Activated CD8-positive, alpha-beta T cell treated with anti-CD3 and anti-CD28 coated beads, Interleukin-2, amount 10 ng/mL, durations not matched to agents 7 days and 5 days (primary cell): Measurements from ENCODE around the gene TOP2A. TPM values are rescaled to one million over a fixed set of nuclear protein-coding genes. Genes with fewer than 3 reads are reported as not detected.

Source experiments
- ATAC-seq: fragments of 150-1000 bp; cut with Tn5 transposase; one replicate; pipeline ENCODE4 v1.10.0; 2021; ENCODE audit warnings: moderate library complexity
- CTCF ChIA-PET: fragments of 350-600 bp; sonication (Branson Sonifier 250); formaldehyde crosslinking; loops from one replicate; lab custom pipeline; 2021; ENCODE audit warnings: antibody characterized with exemption; lab: Charles Lee
- POLR2A ChIA-PET: fragments of 350-600 bp; sonication (Branson Sonifier 250); formaldehyde crosslinking; loops from one replicate; lab custom pipeline; 2021; ENCODE audit warnings: antibody characterized with exemption; lab: Charles Lee
- DNase-seq: peaks from one replicate; pipeline ENCODE4 v3.0.0-alpha.2; 2020
- H3K27ac Mint-ChIP-seq: one replicate; pipeline ENCODE4 v1.8.0; 2021; ENCODE audit warnings: mild to moderate bottlenecking, mixed read lengths
- H3K27me3 Mint-ChIP-seq: one replicate; pipeline ENCODE4 v1.8.0; 2021; ENCODE audit warnings: low read depth, mixed read lengths
- H3K36me3 Mint-ChIP-seq: one replicate; pipeline ENCODE4 v1.8.0; 2021; ENCODE audit warnings: low read depth, mixed read lengths
- H3K4me1 Mint-ChIP-seq: one replicate; pipeline ENCODE4 v1.8.0; 2021; ENCODE audit warnings: low read depth, mixed read lengths
- H3K4me3 Mint-ChIP-seq: one replicate; pipeline ENCODE4 v1.8.0; 2021; ENCODE audit warnings: mild to moderate bottlenecking, mixed read lengths
- H3K9me3 Mint-ChIP-seq: one replicate; pipeline ENCODE4 v1.8.0; 2022; ENCODE audit warnings: mixed read lengths; ENCODE audit not compliant: insufficient read depth
- total RNA-seq, 2 experiments: library from RNA; stranded (reverse); gene quantifications; one replicate each; pipeline ENCODE4 v1.2.3, GENCODE V29; 2021

TOP2A gene
- total RNA-seq, 2 experiments from 2014 or later: 517 to 567 TPM

- ATAC-seq (no peak), DNase-seq (no peak)
- Mint-ChIP-seq H3K9me3 (no peaks in the 10 kb centered on the region), H3K27me3 (peaks cover under 1% of the 10 kb centered on the region), H3K4me1 (peaks cover 2% of the 10 kb centered on the region), H3K27ac (no peak overlapping the region), H3K36me3 (peaks cover 10% of the 10 kb centered on the region), H3K4me3 (no peak overlapping the region)
- CTCF ChIA-PET: interaction anchor here (1.3 kb wide), 1 partner anchor 73 kb away, joined by 5 read pairs; no protein-coding TSS in a partner anchor
- POLR2A ChIA-PET: interaction anchor here (1.5 kb wide), 1 partner anchor 20 kb away, joined by 3 read pairs; no protein-coding TSS in a partner anchor
Observed at GRCh38 chr17:40460604-40460967, 42.9 kb upstream of the TOP2A start.

GRCh38 chr17:40459636-40460603, 42.2 kb upstream of the TOP2A start:
- ATAC-seq (no peak), DNase-seq (no peak)
- ChIA-PET POLR2A (interaction anchor here (1.5 kb wide), 1 partner anchor 20 kb away, joined by 3 read pairs; no protein-coding TSS in a partner anchor), CTCF (interaction anchor here (1.3 kb wide), 1 partner anchor 73 kb away, joined by 5 read pairs; no protein-coding TSS in a partner anchor)
- Mint-ChIP-seq H3K4me1 (peaks cover 2% of the 10 kb centered on the region), H3K27me3 (no peaks in the 10 kb centered on the region), H3K4me3 (no peak overlapping the region), H3K27ac (no peak overlapping the region), H3K9me3 (no peaks in the 10 kb centered on the region), H3K36me3 (peaks cover 10% of the 10 kb centered on the region)

- CTCF ChIA-PET: no interaction called here
- no peaks in the 10 kb centered on the region for H3K27me3 Mint-ChIP-seq
- no peak for ATAC-seq
- no peak overlapping the region for H3K4me3 Mint-ChIP-seq
- DNase-seq: no peak
- H3K36me3 Mint-ChIP-seq: peaks cover 13% of the 10 kb centered on the region
- POLR2A ChIA-PET: no interaction called here
- H3K9me3 Mint-ChIP-seq: no peaks in the 10 kb centered on the region
- H3K27ac Mint-ChIP-seq: no peak overlapping the region
- H3K4me1 Mint-ChIP-seq: peaks cover 2% of the 10 kb centered on the region
Observed at GRCh38 chr17:40458851-40459482, 41.3 kb upstream of the TOP2A start.

- ATAC-seq (no peak), DNase-seq (no peak)
- no peaks in the 10 kb centered on the region for H3K27me3 Mint-ChIP-seq
- ChIA-PET POLR2A (interaction anchor here (0.7 to 1.5 kb wide), 2 partner anchors 14 to 96 kb away, joined by 3 to 6 read pairs; no protein-coding TSS in a partner anchor), CTCF (interaction anchor here (1.4 kb wide), 1 partner anchor 18 kb away, joined by 5 read pairs; no protein-coding TSS in a partner anchor)
- H3K27ac Mint-ChIP-seq: no peak overlapping the region
- peaks cover 2% of the 10 kb centered on the region for H3K4me1 Mint-ChIP-seq
- H3K4me3 Mint-ChIP-seq: no peak overlapping the region
- no peaks in the 10 kb centered on the region for H3K9me3 Mint-ChIP-seq
- H3K36me3 Mint-ChIP-seq: peaks cover 17% of the 10 kb centered on the region
Observed at GRCh38 chr17:40457964-40458791, 40.5 kb upstream of the TOP2A start.

- Mint-ChIP-seq H3K36me3 (peaks cover 18% of the 10 kb centered on the region), H3K9me3 (no peaks in the 10 kb centered on the region), H3K27ac (no peak overlapping the region), H3K27me3 (no peaks in the 10 kb centered on the region), H3K4me1 (peaks cover 2% of the 10 kb centered on the region), H3K4me3 (no peak overlapping the region)
- ChIA-PET CTCF (interaction anchor here (1.4 kb wide), 1 partner anchor 19 kb away, joined by 5 read pairs; no protein-coding TSS in a partner anchor), POLR2A (interaction anchor here (1.5 kb wide), 1 partner anchor 13 kb away, joined by 6 read pairs; no protein-coding TSS in a partner anchor)
- ATAC-seq (no peak), DNase-seq (no peak)
Observed at GRCh38 chr17:40457369-40457768, 39.7 kb upstream of the TOP2A start.

- DNase-seq (no peak), ATAC-seq (no peak)
- ChIA-PET CTCF (interaction anchor here (1.0 to 2.7 kb wide), 4 partner anchors 9 to 77 kb away, joined by 3 to 11 read pairs (median 4); no protein-coding TSS in a partner anchor), POLR2A (interaction anchor here (1.1 kb wide), 1 partner anchor 104 kb away, joined by 3 read pairs; no protein-coding TSS in a partner anchor)
- peaks cover 20% of the 10 kb centered on the region for H3K36me3 Mint-ChIP-seq
- H3K4me1 Mint-ChIP-seq: peaks cover 2% of the 10 kb centered on the region
- H3K27ac Mint-ChIP-seq: no peak overlapping the region
- H3K27me3 Mint-ChIP-seq: no peaks in the 10 kb centered on the region
- H3K9me3 Mint-ChIP-seq: no peaks in the 10 kb centered on the region
- H3K4me3 Mint-ChIP-seq: no peak overlapping the region
Observed at GRCh38 chr17:40456396-40456951, 38.8 kb upstream of the TOP2A start.

- POLR2A ChIA-PET: interaction anchor here (1.3 to 1.5 kb wide), 2 partner anchors 8 to 37 kb away, joined by 3 to 4 read pairs; partner anchors contain the start of gene TOP2A
- no peaks in the 10 kb centered on the region for H3K9me3 Mint-ChIP-seq
- H3K4me3 Mint-ChIP-seq: no peak overlapping the region
- CTCF ChIA-PET: interaction anchor here (1.0 to 2.7 kb wide), 5 partner anchors 7 to 105 kb away, joined by 3 to 11 read pairs (median 5); no protein-coding TSS in a partner anchor
- H3K27me3 Mint-ChIP-seq: no peaks in the 10 kb centered on the region
- H3K4me1 Mint-ChIP-seq: peaks cover 7% of the 10 kb centered on the region
- no peak for ATAC-seq
- DNase-seq: no peak
- no peak overlapping the region for H3K27ac Mint-ChIP-seq
- peaks cover 20% of the 10 kb centered on the region for H3K36me3 Mint-ChIP-seq
Observed at GRCh38 chr17:40454613-40454995, 36.9 kb upstream of the TOP2A start.

- Mint-ChIP-seq H3K9me3 (no peaks in the 10 kb centered on the region), H3K27me3 (no peaks in the 10 kb centered on the region), H3K4me1 (peaks cover 9% of the 10 kb centered on the region), H3K27ac (no peak overlapping the region), H3K4me3 (no peak overlapping the region), H3K36me3 (peaks cover 20% of the 10 kb centered on the region)
- no peak for ATAC-seq
- no peak for DNase-seq
- POLR2A ChIA-PET: no interaction called here
- CTCF ChIA-PET: interaction anchor here (0.8 to 2.7 kb wide), 4 partner anchors 10 to 105 kb away, joined by 3 to 11 read pairs (median 4); no protein-coding TSS in a partner anchor
Observed at GRCh38 chr17:40453881-40454612, 36.4 kb upstream of the TOP2A start.

GRCh38 chr17:40452921-40453378, 35.3 kb upstream of the TOP2A start:
- Mint-ChIP-seq H3K36me3 (peaks cover 20% of the 10 kb centered on the region), H3K4me3 (no peak overlapping the region), H3K9me3 (no peaks in the 10 kb centered on the region), H3K27ac (no peak overlapping the region), H3K4me1 (peaks cover 19% of the 10 kb centered on the region), H3K27me3 (no peaks in the 10 kb centered on the region)
- ChIA-PET CTCF (interaction anchor here (0.8 kb wide), 1 partner anchor 9 kb away, joined by 3 read pairs; no protein-coding TSS in a partner anchor), POLR2A (interaction anchor here (0.7 kb wide), 1 partner anchor 60 kb away, joined by 3 read pairs; no protein-coding TSS in a partner anchor)
- ATAC-seq (no peak), DNase-seq (no peak)
